ENCODE measurements around the gene CYBA. TPM values are rescaled to one million over a fixed set of nuclear protein-coding genes. Genes with fewer than 3 reads are reported as not detected.

The CYBA gene
- polyA plus RNA-seq, 1 experiment, result 53.6 TPM

GRCh38 chr16:88633684-88634140, 17.1 kb downstream of the CYBA start:
- H3K27ac ChIP-seq (ENCODE audit: low read depth, low read length), result no peak overlapping the region
- TF ChIP-seq, protein P1, sequence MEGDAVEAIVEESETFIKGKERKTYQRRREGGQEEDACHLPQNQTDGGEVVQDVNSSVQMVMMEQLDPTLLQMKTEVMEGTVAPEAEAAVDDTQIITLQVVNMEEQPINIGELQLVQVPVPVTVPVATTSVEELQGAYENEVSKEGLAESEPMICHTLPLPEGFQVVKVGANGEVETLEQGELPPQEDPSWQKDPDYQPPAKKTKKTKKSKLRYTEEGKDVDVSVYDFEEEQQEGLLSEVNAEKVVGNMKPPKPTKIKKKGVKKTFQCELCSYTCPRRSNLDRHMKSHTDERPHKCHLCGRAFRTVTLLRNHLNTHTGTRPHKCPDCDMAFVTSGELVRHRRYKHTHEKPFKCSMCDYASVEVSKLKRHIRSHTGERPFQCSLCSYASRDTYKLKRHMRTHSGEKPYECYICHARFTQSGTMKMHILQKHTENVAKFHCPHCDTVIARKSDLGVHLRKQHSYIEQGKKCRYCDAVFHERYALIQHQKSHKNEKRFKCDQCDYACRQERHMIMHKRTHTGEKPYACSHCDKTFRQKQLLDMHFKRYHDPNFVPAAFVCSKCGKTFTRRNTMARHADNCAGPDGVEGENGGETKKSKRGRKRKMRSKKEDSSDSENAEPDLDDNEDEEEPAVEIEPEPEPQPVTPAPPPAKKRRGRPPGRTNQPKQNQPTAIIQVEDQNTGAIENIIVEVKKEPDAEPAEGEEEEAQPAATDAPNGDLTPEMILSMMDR (IDR thresholded peaks at IDR 0.05; ENCODE audit: low read depth, low read length), result peak; percentile 20; the same call in 1 of the 2 replicates
- peaks cover 6% of the 10 kb centered on the region for H3K27me3 ChIP-seq (ENCODE audit: control insufficient read depth, insufficient read depth, low read length)
- H3K4me3 ChIP-seq (ENCODE audit: low read depth, low read length), result no peak overlapping the region
- DNase-seq (ENCODE audit: low read depth, low spot score), result no peak
- H3K9me3 ChIP-seq (ENCODE audit: control insufficient read depth, insufficient read depth, low read length), result peaks cover 3% of the 10 kb centered on the region; the same call in 1 of the 2 replicates
- CTCF ChIA-PET, result no interaction called here
- POLR2A ChIA-PET, result no interaction called here

GRCh38 chr16:88632587-88632930, 18.3 kb downstream of the CYBA start:
- Histone ChIP-seq H3K27ac (ENCODE audit: low read depth, low read length) (no peak overlapping the region), H3K9me3 (ENCODE audit: control insufficient read depth, insufficient read depth, low read length) (no peaks in the 10 kb centered on the region; the same call in 1 of the 2 replicates), H3K27me3 (ENCODE audit: control insufficient read depth, insufficient read depth, low read length) (no peaks in the 10 kb centered on the region), H3K4me3 (ENCODE audit: low read depth, low read length) (no peak overlapping the region)
- CTCF ChIA-PET, result interaction anchor here (1.0 kb wide), 1 partner anchor 12 kb away, joined by 4 read pairs; no protein-coding TSS in a partner anchor
- POLR2A ChIA-PET, result no interaction called here
- DNase-seq (ENCODE audit: low read depth, low spot score), result no peak
- TF ChIP-seq, protein P1 (IDR thresholded peaks at IDR 0.05; ENCODE audit: low read depth, low read length), result no peak

GRCh38 chr16:88631920-88632586, 18.8 kb downstream of the CYBA start:
- no peak overlapping the region for H3K4me3 ChIP-seq (ENCODE audit: low read depth, low read length)
- no peak overlapping the region for H3K27ac ChIP-seq (ENCODE audit: low read depth, low read length)
- CTCF ChIA-PET, result interaction anchor here (1.0 kb wide), 1 partner anchor 12 kb away, joined by 4 read pairs; no protein-coding TSS in a partner anchor
- DNase-seq (ENCODE audit: low read depth, low spot score), result no peak
- H3K27me3 ChIP-seq (ENCODE audit: control insufficient read depth, insufficient read depth, low read length), result no peaks in the 10 kb centered on the region
- TF ChIP-seq, protein P1 (IDR thresholded peaks at IDR 0.05; ENCODE audit: low read depth, low read length), result no peak
- POLR2A ChIA-PET, result no interaction called here
- no peaks in the 10 kb centered on the region; the same call in 1 of the 2 replicates for H3K9me3 ChIP-seq (ENCODE audit: control insufficient read depth, insufficient read depth, low read length)

DNA sequence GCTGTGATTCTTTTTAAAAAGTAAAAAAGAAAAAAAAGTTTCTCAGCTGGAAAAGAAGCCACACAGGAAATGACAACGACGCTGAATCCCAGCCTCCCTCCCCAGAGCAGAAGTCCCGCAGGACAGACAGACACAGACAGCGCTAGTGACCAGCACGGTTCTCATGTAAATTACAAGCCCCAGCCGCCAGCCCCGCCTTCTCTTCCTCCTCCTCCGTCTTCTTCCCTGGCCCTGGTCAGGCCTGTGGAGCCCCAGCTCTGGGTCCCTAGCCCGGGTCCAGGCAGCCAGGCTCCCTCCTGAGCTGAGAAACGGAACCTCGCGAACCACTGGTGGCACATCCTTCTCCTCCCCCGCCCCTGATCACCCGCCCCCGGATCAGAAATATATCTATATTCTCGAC, 19.5 kb downstream of the CYBA start:
- no peak for DNase-seq (ENCODE audit: low read depth, low spot score)
- Histone ChIP-seq H3K4me3 (ENCODE audit: low read depth, low read length) (no peak overlapping the region), H3K27ac (ENCODE audit: low read depth, low read length) (no peak overlapping the region), H3K27me3 (ENCODE audit: control insufficient read depth, insufficient read depth, low read length) (no peaks in the 10 kb centered on the region), H3K9me3 (ENCODE audit: control insufficient read depth, insufficient read depth, low read length) (no peaks in the 10 kb centered on the region; the same call in 1 of the 2 replicates)
- ChIA-PET CTCF (no interaction called here), POLR2A (no interaction called here)
- TF ChIP-seq, protein P1 (IDR thresholded peaks at IDR 0.05; ENCODE audit: low read depth, low read length), result no peak

- TF ChIP-seq, protein P1 (IDR thresholded peaks at IDR 0.05; ENCODE audit: low read depth, low read length), result no peak
- no peaks in the 10 kb centered on the region; the same call in 1 of the 2 replicates for H3K9me3 ChIP-seq (ENCODE audit: control insufficient read depth, insufficient read depth, low read length)
- ChIA-PET CTCF (no interaction called here), POLR2A (no interaction called here)
- no peak overlapping the region for H3K4me3 ChIP-seq (ENCODE audit: low read depth, low read length)
- DNase-seq (ENCODE audit: low read depth, low spot score), result no peak
- no peak overlapping the region for H3K27ac ChIP-seq (ENCODE audit: low read depth, low read length)
- H3K27me3 ChIP-seq (ENCODE audit: control insufficient read depth, insufficient read depth, low read length), result no peaks in the 10 kb centered on the region
Measured at GRCh38 chr16:88630941-88631340, 19.9 kb downstream of the CYBA start.
